ENCODE data around the gene GPR137. TPM values are rescaled to one million over a fixed set of nuclear protein-coding genes. Genes with fewer than 3 reads are reported as not detected.
A peak's percentile ranks its signal among the peaks of the same experiment; 100 is the strongest.

Gene GPR137
- polyA plus RNA-seq, 2 of the 4 experiments (the other 2 are of a cell fraction): 11.0 to 37.4 TPM

GRCh38 chr11:64276653-64277431, 8.8 kb upstream of the GPR137 start:
- POLR2A ChIA-PET: interaction anchor here (0.7 to 1.7 kb wide), 8 partner anchors 8 to 55 kb away, joined by 4 to 11 read pairs (median 6); partner anchors contain the start of genes CATSPERZ, FKBP2, PRDX5 and TRMT112

GRCh38 chr11:64278576-64279190, 7.0 kb upstream of the GPR137 start:
- peak overlapping the region in 1 of 2 experiments; percentile 12; a peak in 2 of 6 replicates for H3K27ac ChIP-seq
- POLR2A ChIA-PET: interaction anchor here (1.6 kb wide), 1 partner anchor 9 kb away, joined by 5 read pairs; no protein-coding TSS in a partner anchor
- H3K4me1 ChIP-seq: peaks cover 31% of the 10 kb centered on the region
- DNase-seq (ENCODE audit: low read depth in 1 of 2, low spot score in 1 of 2): no peak
- 90% methylated on average over 8 of the region's 8 CpGs for WGBS (ENCODE audit: missing lambda C conversion rate)
- no peaks in the 10 kb centered on the region for H3K9me3 ChIP-seq
- TF ChIP-seq HDAC2 (IDR thresholded peaks at IDR 0.05) (no peak), HOXB13 (CRISPR knock-in tag; IDR thresholded peaks at IDR 0.05; ENCODE audit: low read depth) (no peak), EP300 (IDR thresholded peaks at IDR 0.05) (no peak), ZC3H11A (IDR thresholded peaks at IDR 0.05) (no peak), MAZ (IDR thresholded peaks at IDR 0.05; ENCODE audit: borderline replicate concordance, low read depth, low read length) (no peak), CHD2 (IDR thresholded peaks at IDR 0.05; ENCODE audit: low read length, partially characterized antibody) (no peak), BHLHE40 (IDR thresholded peaks at IDR 0.05; ENCODE audit: low read depth, low read length) (no peak), POLR2AphosphoS2 (conservative IDR thresholded peaks at IDR 0.05; ENCODE audit: low read length) (no peak)
- CTCF ChIA-PET: interaction anchor here (0.6 to 20.5 kb wide), 4 partner anchors 11 to 93 kb away, joined by 3 to 448 read pairs (median 7); partner anchors contain the start of genes CATSPERZ, ESRRA and STIP1
- H3K4me2 ChIP-seq: no peak overlapping the region
- no peak for ATAC-seq
- FAIRE-seq: no peak
- no peak overlapping the region for H3K4me3 ChIP-seq

More at GRCh38 chr11:64276653-64277431, 8.8 kb upstream of the GPR137 start:
- ATAC-seq (peak; percentile 88 to 91), DNase-seq (ENCODE audit: low read depth in 1 of 2, low spot score in 1 of 2) (peak; percentile 44 to 81), FAIRE-seq (no peak)
- H3K27ac ChIP-seq: peak overlapping the region; percentile 65 to 84
- no peak overlapping the region for H3K4me3 ChIP-seq
- H3K4me1 ChIP-seq: peaks cover 40% of the 10 kb centered on the region
- H3K9me3 ChIP-seq: no peaks in the 10 kb centered on the region
- whole genome bisulfite sequencing (ENCODE audit: missing lambda C conversion rate): 47% methylated on average over 15 of the region's 17 CpGs
- CTCF ChIA-PET: interaction anchor here (0.7 to 20.5 kb wide), 17 partner anchors 8 to 80 kb away, joined by 3 to 448 read pairs (median 3); partner anchors contain the start of genes CATSPERZ, ESRRA, PLCB3 and PPP1R14B
- peak overlapping the region; percentile 56 for H3K4me2 ChIP-seq
- TF ChIP-seq FOSL2 (IDR thresholded peaks at IDR 0.05): no peak
- TF ChIP-seq FOSL2 (CRISPR knock-in tag; IDR thresholded peaks at IDR 0.05): peak; percentile 83
- no peak for TF ChIP-seq CEBPB (IDR thresholded peaks at IDR 0.05)
- TF ChIP-seq NFE2L2 (conservative IDR thresholded peaks at IDR 0.05; ENCODE audit: low read length): no peak
- peak in 1 of 2 experiments; percentile 37; a peak in 1 of 5 replicates for TF ChIP-seq JUN (IDR thresholded peaks at IDR 0.05)
- TF ChIP-seq MAX (IDR thresholded peaks at IDR 0.05): peak; percentile 61
- TF ChIP-seq BHLHE40 (IDR thresholded peaks at IDR 0.05; ENCODE audit: low read depth, low read length): no peak
- no peak for TF ChIP-seq SREBF2 (IDR thresholded peaks at IDR 0.05)
- TF ChIP-seq TP53 (CRISPR knock-in tag; IDR thresholded peaks at IDR 0.05): no peak

- no peak for DNase-seq (ENCODE audit: low read depth in 1 of 2, low spot score in 1 of 2)
- no peak for FAIRE-seq
- Histone ChIP-seq H3K4me2 (no peak overlapping the region), H3K4me1 (peaks cover 21% of the 10 kb centered on the region), H3K27ac (no peak overlapping the region), H3K4me3 (no peak overlapping the region), H3K9me3 (no peaks in the 10 kb centered on the region)
- ChIA-PET CTCF (interaction anchor here (0.9 to 20.5 kb wide), 5 partner anchors 10 to 49 kb away, joined by 3 to 448 read pairs (median 7); partner anchors contain the start of genes CATSPERZ, ESRRA and PLCB3), POLR2A (interaction anchor here (0.5 to 5.8 kb wide), 4 partner anchors 12 to 57 kb away, joined by 4 to 49 read pairs (median 10); partner anchors contain the start of gene ESRRA)
- WGBS (ENCODE audit: missing lambda C conversion rate): 94% methylated on average over 22 of the region's 22 CpGs
- no peak for ATAC-seq
- TF ChIP-seq TP53 (CRISPR knock-in tag; IDR thresholded peaks at IDR 0.05): no peak
- TF ChIP-seq ZNF302 (CRISPR knock-in tag; IDR thresholded peaks at IDR 0.05): no peak
- no peak for TF ChIP-seq NR3C1 (IDR thresholded peaks at IDR 0.05)
- TF ChIP-seq ATOH8 (CRISPR knock-in tag; IDR thresholded peaks at IDR 0.05; ENCODE audit: low read depth): no peak
- TF ChIP-seq CBX8 (IDR thresholded peaks at IDR 0.05): no peak
- no peak for TF ChIP-seq USF2 (IDR thresholded peaks at IDR 0.05)
- no peak for TF ChIP-seq REST (IDR thresholded peaks at IDR 0.05)
- no peak for TF ChIP-seq PBX3 (IDR thresholded peaks at IDR 0.05)
- no peak for TF ChIP-seq RNF2 (IDR thresholded peaks at IDR 0.05; ENCODE audit: borderline replicate concordance, low read depth)
- no peak for TF ChIP-seq BHLHE40 (IDR thresholded peaks at IDR 0.05; ENCODE audit: low read depth, low read length)
Observed at GRCh38 chr11:64281957-64282770, 3.5 kb upstream of the GPR137 start.

All from A549 (cell line).